Measurements from ENCODE around the gene CCT3. TPM values are rescaled to one million over a fixed set of nuclear protein-coding genes. Genes with fewer than 3 reads are reported as not detected.

The CCT3 gene
- polyA plus RNA-seq, 1 experiment = 359 TPM

DNA sequence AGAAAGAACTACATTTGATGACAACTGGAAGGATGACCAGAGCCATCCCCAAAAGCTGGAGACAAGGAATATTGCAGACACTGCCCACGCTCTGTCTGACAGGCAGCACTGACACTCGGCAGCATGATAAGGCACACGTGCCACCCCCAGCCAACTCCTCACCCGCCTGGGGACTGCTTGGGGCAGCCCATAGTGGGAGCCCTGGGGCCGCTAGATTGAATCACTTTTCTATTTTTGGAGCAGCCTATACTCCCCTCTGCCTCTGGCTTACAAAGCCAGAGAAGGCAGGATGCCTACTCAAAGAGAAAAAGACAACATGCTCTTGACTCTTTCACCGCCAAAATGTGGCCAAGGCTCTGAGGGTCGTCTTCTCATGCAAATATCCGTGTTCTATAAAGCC, 56.8 kb downstream of the CCT3 start:
- CTCF ChIA-PET = interaction anchor here (1.6 kb wide), 1 partner anchor 56 kb away, joined by 7 read pairs; no protein-coding TSS in a partner anchor
- POLR2A ChIA-PET = interaction anchor here (0.9 to 2.5 kb wide), 2 partner anchors 9 to 14 kb away, joined by 3 to 14 read pairs; partner anchors contain the start of gene GLMP

DNA sequence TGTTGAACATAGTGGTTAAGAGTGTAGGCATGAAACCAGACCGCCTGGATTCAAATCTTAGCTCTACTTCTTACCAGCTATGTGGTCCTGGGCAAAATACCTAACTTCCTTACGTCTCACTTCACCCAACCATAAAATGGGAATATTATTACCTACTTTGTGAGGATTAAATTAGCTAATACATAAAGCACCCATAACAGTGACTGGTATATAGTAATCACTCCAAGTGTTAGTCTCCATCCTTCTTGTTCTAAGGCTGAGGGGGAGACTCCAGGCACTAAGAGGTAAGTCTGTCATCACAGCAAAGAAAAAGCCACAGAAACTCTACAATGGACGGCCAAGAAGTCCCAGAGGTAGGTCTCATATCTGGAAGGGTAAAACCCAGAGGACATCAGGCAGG, 58.3 kb downstream of the CCT3 start:
- TF ChIP-seq, protein P1, sequence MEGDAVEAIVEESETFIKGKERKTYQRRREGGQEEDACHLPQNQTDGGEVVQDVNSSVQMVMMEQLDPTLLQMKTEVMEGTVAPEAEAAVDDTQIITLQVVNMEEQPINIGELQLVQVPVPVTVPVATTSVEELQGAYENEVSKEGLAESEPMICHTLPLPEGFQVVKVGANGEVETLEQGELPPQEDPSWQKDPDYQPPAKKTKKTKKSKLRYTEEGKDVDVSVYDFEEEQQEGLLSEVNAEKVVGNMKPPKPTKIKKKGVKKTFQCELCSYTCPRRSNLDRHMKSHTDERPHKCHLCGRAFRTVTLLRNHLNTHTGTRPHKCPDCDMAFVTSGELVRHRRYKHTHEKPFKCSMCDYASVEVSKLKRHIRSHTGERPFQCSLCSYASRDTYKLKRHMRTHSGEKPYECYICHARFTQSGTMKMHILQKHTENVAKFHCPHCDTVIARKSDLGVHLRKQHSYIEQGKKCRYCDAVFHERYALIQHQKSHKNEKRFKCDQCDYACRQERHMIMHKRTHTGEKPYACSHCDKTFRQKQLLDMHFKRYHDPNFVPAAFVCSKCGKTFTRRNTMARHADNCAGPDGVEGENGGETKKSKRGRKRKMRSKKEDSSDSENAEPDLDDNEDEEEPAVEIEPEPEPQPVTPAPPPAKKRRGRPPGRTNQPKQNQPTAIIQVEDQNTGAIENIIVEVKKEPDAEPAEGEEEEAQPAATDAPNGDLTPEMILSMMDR (IDR thresholded peaks at IDR 0.05; ENCODE audit: low read depth, low read length) = no peak
- Histone ChIP-seq H3K4me3 (ENCODE audit: low read depth, low read length) (no peak overlapping the region), H3K9me3 (ENCODE audit: control insufficient read depth, insufficient read depth, low read length) (no peaks in the 10 kb centered on the region), H3K27ac (ENCODE audit: low read depth, low read length) (no peak overlapping the region), H3K27me3 (ENCODE audit: control insufficient read depth, insufficient read depth, low read length) (no peaks in the 10 kb centered on the region)
- no peak for DNase-seq (ENCODE audit: low read depth, low spot score)
- ChIA-PET CTCF (interaction anchor here (1.7 kb wide), 1 partner anchor 39 kb away, joined by 7 read pairs; no protein-coding TSS in a partner anchor), POLR2A (no interaction called here)

More for the DNA sequence above, 56.8 kb downstream of the CCT3 start:
- peak overlapping the region; percentile 95 for H3K4me3 ChIP-seq (ENCODE audit: low read depth, low read length)
- TF ChIP-seq, protein P1 (IDR thresholded peaks at IDR 0.05; ENCODE audit: low read depth, low read length) = no peak
- no peak for DNase-seq (ENCODE audit: low read depth, low spot score)
- H3K27me3 ChIP-seq (ENCODE audit: control insufficient read depth, insufficient read depth, low read length) = no peaks in the 10 kb centered on the region
- H3K27ac ChIP-seq (ENCODE audit: low read depth, low read length) = peak overlapping the region; percentile 68
- no peaks in the 10 kb centered on the region for H3K9me3 ChIP-seq (ENCODE audit: control insufficient read depth, insufficient read depth, low read length)

DNA sequence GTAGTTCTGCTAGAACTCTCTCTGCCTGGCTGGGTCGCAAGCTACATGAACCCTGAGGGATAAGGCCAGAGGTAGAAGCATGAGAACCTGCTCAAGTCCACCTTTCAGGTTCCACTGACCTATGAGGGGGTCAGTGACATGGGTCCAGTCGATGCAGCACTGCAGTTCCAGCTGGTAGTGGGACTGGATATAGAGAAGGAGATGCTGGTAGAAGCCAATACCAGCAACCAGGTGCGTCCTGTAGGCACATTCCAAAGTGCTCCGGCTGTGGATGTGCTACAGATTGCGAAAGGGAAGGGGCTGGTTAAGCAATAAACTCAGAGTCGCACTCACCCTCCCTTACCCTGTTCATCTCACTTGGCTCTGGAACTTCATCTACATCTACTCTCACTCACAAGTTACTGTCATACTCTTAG, 61.1 kb downstream of the CCT3 start:
- Histone ChIP-seq H3K27me3 (ENCODE audit: control insufficient read depth, insufficient read depth, low read length) (no peaks in the 10 kb centered on the region), H3K9me3 (ENCODE audit: control insufficient read depth, insufficient read depth, low read length) (no peaks in the 10 kb centered on the region), H3K27ac (ENCODE audit: low read depth, low read length) (no peak overlapping the region), H3K4me3 (ENCODE audit: low read depth, low read length) (no peak overlapping the region)
- ChIA-PET CTCF (interaction anchor here (0.7 to 1.0 kb wide), 2 partner anchors 42 to 109 kb away, joined by 4 read pairs; no protein-coding TSS in a partner anchor), POLR2A (interaction anchor here (0.7 kb wide), 1 partner anchor 225 kb away, joined by 5 read pairs; no protein-coding TSS in a partner anchor)
- no peak for DNase-seq (ENCODE audit: low read depth, low spot score)
- TF ChIP-seq, protein P1 (IDR thresholded peaks at IDR 0.05; ENCODE audit: low read depth, low read length) = no peak

DNA sequence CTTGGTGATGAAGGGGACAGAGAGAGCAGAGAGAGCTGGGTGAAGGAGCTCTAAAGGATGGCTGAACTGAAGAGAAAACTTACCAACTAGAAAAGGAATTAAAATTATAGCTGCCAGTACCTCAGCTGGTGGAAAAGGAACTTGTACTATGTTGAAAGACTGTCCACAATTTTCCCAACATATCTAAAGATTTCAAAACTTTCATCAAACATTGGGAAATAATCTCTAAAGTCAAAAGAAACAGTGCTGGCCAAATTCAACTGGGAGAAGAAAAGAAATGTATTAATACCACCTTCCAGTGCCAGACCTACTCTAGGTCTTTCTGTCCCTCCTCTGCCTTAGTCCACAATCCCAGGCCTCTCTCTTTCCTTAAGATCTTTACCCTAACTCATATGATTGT, 61.6 kb downstream of the CCT3 start:
- TF ChIP-seq, protein P1 (IDR thresholded peaks at IDR 0.05; ENCODE audit: low read depth, low read length) = no peak
- CTCF ChIA-PET = interaction anchor here (1.0 to 1.6 kb wide), 2 partner anchors 42 to 43 kb away, joined by 4 to 5 read pairs; no protein-coding TSS in a partner anchor
- no peak overlapping the region for H3K27ac ChIP-seq (ENCODE audit: low read depth, low read length)
- no peak overlapping the region for H3K4me3 ChIP-seq (ENCODE audit: low read depth, low read length)
- no peaks in the 10 kb centered on the region for H3K9me3 ChIP-seq (ENCODE audit: control insufficient read depth, insufficient read depth, low read length)
- no peaks in the 10 kb centered on the region for H3K27me3 ChIP-seq (ENCODE audit: control insufficient read depth, insufficient read depth, low read length)
- POLR2A ChIA-PET = interaction anchor here (0.7 kb wide), 1 partner anchor 225 kb away, joined by 5 read pairs; no protein-coding TSS in a partner anchor
- no peak for DNase-seq (ENCODE audit: low read depth, low spot score)

DNA sequence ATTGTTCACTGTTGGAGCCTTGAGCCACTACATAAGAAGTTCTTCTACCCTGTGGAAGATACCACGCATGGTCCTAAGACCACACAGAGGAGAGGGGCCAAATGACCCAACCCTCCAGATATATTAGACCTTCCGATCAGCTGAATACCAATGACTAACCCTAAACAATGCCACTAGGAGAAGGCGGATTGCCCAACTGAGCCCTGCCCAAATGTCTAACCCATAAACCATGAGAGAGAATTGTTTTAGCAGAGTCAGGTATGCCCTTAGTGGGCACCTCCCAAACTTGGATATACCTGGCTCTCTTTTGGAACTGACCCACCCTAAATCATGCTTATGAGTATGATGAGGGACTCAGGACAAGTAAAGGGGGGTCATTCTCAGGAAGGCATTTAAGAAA, 67.8 kb downstream of the CCT3 start:
- Histone ChIP-seq H3K4me3 (ENCODE audit: low read depth, low read length) (no peak overlapping the region), H3K27me3 (ENCODE audit: control insufficient read depth, insufficient read depth, low read length) (no peaks in the 10 kb centered on the region), H3K27ac (ENCODE audit: low read depth, low read length) (no peak overlapping the region), H3K9me3 (ENCODE audit: control insufficient read depth, insufficient read depth, low read length) (no peaks in the 10 kb centered on the region)
- POLR2A ChIA-PET = no interaction called here
- CTCF ChIA-PET = interaction anchor here (1.0 kb wide), 1 partner anchor 174 kb away, joined by 4 read pairs; no protein-coding TSS in a partner anchor
- TF ChIP-seq, protein P1 (IDR thresholded peaks at IDR 0.05; ENCODE audit: low read depth, low read length) = no peak
- DNase-seq (ENCODE audit: low read depth, low spot score) = no peak
